GM21528 (cell line): Measurements from ENCODE around the gene BCL3.
"Not testable (repeated sequence)": the region's sequence is repeated elsewhere in the genome, so short reads cannot be mapped to it uniquely, and the experiment has no call there.

Experiments
- ATAC-seq: cut with Tn5 transposase; IDR thresholded peaks from one replicate; pipeline ENCODE4 v1.9.1; 2021; ENCODE audit warnings: mild to moderate bottlenecking, moderate library complexity; ENCODE audit not compliant: unreplicated experiment, low FRiP score

BCL3 gene

DNA sequence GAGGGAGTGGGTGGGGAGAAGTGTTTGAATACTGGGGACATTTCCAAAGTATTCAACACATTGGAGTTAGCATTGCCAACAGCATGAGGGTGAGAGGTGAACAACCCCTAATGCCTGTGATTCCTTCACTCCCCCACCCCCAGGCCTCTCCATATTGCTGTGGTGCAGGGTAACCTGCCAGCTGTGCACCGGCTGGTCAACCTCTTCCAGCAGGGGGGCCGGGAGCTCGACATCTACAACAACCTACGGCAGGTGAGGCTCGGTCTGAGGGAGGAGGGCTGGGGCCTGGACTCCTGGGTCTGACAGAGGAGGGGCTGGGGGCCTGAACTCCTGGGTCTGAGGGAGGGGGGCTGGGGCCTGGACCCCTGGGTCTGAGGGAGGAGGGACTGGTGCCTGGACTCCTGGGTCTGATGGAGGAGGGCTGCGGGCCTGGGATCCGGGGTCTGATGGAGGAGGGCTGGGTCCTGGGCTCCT, 7.6 kb downstream of the BCL3 start:
- ATAC-seq = no peak

DNA sequence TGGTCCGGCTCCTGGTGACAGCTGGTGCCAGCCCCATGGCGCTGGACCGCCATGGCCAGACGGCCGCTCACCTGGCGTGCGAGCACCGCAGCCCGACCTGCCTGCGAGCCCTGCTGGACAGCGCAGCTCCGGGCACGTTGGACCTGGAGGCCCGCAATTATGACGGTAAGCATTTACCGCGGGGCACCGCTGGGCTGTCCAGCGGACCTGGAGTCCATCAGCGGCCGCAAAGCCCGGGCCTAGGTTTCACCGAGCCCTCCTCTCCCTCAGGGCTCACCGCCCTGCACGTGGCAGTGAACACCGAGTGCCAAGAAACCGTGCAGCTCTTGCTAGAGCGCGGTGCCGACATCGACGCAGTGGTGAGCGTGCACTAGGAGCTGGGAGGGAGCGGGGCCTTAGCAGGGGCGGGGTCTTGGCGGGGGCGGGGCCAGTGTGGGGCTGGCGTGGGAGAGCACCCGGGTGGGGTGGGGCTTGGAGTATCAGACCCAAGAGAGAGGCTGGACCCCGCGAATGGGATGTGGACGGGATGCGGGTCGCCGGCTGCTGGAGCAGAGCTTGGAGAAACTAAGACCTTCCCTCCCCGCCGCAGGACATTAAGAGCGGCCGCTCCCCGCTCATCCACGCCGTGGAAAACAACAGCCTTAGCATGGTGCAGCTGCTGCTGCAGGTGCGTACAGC, 8.7 kb downstream of the BCL3 start:
- ATAC-seq = no peak

DNA sequence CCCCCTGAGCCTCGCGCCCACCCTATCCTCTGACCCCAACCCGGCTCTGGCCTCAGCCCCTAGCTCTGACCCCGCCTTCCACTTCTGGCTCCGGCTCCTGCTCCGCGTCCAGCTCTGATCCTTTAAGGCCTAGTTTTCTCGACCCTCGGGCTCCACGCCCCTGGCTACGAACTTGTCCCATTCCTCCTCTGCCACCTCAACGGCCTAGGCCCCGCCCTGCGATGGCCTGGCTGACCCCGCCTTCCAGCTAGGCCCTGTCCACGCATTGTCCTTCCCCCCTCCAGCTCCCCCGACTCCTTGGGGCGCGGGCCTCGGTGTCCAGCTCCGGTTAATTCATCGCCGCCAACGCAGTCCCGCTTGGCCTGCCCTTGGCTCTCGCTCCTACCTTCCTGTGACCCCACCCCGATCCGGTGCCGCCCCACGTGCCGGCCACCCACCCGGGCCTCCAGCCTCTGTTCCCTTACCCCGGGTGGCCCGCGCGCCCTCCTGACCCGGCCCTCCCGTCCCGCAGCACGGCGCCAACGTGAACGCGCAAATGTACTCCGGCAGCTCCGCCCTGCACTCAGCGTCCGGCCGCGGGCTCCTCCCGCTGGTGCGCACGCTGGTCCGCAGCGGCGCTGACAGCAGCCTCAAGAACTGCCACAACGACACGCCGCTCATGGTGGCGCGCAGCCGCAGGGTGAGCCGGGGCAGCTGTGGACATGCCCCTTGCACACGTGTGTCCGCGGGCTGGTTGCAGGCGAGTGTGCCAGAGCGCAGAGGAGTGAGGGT, 9.4 kb downstream of the BCL3 start:
- no peak for ATAC-seq

DNA sequence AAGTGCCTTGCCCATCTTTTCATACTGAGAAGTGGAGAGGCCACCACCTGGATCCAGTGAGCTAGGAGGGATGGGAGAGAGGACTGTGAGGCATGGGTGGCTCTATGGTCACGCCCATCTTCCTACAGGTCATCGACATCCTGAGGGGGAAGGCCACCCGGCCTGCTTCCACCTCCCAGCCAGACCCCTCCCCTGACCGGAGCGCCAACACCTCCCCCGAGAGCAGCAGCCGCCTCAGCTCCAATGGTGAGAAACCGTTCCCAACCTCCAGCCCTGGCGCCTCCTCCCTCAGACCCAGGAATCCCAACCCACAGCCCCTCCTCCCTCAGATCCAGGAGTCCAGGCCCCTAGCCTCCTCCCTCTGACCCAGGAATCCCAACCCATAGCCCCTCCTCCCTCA, 10.1 kb downstream of the BCL3 start:
- no peak for ATAC-seq

DNA sequence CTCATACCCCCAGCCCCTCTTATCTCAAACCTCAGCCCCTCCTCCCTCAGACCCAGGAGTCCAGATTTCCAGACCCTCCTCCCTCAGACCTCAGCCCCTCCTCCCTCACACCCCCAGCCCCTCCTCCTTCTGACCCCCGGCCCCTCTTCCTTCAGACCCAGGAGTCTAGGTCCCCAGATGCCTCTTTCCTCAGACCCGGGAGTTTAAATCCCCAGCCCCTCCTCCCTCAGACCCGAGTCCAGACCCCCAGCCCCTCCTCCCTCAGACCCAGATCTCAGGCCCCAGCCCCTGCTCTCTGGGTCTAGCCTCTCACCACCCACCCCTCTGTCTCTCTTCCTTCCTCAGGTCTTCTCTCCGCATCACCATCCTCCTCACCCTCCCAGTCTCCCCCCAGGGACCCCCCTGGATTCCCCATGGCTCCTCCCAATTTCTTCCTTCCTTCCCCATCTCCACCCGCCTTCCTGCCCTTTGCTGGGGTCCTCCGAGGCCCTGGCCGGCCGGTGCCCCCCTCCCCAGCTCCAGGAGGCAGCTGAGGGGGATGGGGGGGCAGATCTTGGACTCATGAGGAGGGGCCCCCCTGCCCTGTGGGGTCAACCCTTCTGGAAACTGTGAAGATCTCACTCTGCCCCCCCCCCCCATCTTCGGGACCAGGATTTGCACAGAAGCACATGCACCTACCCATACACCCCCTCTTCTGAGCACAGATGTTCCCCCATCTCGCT, 10.7 kb downstream of the BCL3 start:
- no peak for ATAC-seq

DNA sequence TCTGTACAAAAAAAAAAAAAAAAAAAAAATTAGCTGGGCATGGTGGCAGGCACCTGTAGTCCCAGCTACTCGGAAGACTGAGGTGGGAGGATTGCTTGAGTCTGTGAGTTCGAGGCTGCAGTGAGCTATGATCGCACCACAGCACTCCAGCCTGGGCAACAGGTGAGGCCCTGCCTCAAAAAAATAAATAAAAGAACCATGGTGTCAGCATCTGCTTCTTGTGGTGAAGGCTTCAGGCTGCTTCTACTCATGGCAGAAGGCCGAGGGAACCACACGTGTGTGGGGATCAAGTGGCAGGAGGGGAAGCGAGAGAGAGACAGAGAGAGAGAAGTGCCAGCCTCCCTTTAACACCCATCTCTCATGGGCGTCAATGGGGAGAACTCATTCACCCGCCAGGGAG, 13.5 kb downstream of the BCL3 start:
- ATAC-seq = no peak

DNA sequence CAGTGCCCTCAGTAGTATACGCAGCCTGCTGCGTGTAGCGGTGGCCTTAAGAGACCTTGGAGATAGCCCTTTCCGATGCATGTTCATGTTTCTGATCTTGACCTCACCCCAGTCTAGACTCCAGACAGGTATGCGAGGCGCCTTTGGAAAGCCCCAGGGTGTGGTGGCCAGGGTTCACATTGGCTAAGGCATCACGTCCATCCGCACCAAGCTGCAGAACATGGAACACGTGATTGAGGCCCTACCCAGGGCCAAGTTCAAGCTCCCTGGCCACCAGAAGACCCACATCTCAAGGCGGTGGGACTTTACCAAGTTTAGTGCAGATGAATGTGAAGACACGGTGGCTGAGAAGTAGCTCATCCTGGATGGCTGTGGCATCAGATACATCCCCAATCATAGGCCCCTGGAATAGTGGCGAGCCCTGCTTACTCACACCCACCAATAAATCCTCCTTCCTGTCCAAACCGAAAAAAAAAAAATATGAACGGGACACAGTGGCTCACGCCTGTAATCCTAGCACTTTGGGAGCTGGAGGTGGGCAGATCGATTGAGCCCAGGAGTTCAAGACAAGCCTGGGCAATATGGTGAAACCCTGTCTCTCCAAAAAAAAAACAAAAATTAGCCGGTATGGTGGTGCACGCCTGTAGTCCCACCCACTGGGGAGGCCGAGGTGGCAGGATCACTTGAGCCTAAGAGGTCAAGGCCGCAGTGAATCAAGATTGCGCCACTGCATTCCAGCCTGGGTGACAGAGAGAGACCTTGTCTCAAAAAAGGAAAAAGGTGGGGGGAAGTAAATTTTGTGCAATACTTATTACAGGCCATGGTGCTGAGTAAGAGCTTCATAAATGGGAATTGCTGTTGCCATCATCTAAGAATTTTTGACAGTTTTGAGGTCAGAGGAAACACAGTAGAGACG, 16.8 kb downstream of the BCL3 start:
- ATAC-seq = no peak

DNA sequence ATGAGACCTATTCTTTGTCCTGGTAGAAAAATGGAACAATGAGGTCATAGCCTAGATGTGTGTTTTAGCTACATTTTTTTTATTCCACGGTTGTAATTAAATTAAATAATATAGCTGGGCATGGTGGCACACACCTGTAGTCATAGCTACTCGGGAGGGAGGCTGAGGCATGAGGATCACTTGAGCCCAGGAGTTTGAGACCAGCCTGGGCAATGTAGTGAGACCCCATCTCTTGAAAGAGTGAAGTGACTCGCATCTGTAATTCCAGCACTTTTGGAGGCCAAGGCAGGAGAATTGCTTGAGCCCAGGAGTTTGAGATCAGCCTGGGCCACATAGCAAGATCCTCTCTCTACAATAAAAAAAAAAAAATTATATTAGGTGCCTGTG, 17.4 kb downstream of the BCL3 start:
- ATAC-seq = no peak

DNA sequence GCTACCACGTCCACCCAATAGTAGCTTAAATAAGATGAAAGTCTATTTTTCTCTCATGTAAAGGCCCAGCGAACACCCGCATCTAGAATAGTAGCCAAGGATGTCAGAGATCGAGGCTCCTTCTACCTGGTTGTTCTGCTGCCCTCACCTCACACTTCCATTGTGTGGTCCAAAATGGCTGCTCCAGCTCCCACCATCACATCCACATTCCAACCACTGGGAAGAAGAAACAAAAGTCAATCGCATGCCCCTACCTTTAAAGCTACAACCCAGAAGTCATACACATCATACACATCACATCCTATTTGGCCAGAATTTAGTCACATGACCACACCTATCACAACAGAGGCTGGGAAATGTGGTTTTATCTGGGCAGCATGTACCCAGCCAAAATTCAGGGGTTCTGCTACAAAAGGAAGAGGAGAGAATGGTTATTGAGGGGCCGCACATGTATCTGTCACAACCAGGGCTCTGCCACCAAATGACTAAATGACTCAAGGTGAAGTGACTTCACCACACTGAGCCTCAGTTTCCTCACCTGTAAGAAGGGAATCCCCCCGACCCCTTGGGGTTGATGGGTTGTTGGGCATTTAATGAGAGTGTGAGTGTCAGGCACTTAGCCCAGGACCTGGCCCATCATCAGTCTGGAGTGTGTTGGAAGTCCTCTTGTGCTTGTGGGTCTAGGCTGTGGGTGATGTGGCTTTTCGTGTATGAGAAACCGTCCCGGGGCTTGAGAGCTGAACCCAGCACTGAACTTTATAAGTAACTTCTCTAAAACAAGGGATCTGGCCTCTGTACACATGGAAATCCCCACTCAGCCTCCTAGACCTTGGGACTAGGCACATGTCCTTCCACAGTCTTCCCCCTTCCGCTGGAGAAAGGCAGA, 19.0 kb downstream of the BCL3 start:
- ATAC-seq = no peak

DNA sequence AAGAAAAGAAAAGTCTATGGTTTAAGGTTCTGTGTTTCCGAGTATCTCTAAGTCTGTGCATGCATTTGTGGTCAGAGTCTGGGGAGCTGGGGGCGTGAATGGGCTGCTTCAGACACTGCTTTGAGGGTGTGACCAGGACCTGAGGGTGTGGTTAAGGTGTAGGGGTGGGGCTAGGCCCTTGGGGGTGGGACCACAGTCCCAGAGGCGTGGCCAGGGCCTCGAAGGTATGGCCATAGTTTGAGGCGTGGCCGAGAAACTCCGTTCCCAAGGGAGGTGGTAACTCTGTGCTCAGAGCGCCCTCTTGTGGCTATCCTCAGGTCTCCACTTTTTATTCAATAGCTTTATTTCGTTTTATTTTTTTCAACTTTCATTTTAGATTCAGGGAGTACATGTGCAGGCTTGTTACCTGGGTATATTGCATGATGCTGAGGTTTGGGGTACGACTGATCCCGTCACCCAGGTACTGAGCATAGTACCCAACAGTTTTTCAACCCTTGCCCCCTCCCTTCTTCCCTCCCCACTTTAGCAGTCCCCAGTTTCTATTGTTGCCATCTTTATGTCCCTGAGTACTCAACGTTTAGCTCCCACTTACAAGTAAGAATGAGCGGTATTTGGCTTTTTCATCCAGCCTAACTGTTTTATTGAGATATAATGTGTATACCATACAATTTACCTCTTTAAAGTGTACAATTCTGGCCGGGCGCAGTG, 22.2 kb downstream of the BCL3 start:
- peak; percentile 91 for ATAC-seq

DNA sequence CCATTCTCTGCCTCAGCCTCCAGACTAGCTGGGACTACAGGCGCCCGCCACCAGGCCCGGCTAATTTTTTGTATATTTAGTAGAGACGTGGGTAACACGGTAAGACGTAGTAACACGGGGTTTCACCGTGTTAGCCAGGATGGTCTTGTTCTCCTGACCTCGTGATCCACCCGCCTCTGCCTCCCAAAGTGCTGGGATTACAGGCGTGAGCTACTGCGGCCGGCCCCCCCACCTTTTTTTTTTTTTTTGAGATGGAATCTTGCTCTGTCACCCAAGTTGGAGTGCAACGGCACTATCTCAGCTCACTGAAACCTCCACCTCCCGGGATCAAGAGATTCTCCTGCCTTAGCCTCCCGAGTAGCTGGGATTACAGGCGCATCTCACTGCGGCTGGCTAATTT, 23.6 kb downstream of the BCL3 start:
- ATAC-seq = not testable (repeated sequence)

DNA sequence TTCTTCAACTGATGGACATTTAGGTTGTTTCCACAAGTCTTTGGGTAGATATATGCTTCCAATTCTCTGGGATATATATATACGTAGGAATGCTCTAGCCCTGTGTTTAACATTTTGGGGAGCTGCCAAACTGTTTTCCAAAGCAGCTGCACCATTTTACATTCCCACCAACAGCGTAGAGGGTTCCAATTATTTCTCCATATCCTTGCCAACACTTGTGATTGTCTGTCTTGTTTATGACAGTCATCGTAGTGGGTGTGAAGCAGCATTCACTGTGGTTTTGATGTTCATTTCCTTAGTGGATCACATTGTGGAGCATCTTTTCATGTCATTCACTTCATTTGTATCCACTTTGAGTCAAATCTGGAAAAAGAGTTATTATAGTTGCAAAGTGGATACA, 24.5 kb downstream of the BCL3 start:
- ATAC-seq = no peak

DNA sequence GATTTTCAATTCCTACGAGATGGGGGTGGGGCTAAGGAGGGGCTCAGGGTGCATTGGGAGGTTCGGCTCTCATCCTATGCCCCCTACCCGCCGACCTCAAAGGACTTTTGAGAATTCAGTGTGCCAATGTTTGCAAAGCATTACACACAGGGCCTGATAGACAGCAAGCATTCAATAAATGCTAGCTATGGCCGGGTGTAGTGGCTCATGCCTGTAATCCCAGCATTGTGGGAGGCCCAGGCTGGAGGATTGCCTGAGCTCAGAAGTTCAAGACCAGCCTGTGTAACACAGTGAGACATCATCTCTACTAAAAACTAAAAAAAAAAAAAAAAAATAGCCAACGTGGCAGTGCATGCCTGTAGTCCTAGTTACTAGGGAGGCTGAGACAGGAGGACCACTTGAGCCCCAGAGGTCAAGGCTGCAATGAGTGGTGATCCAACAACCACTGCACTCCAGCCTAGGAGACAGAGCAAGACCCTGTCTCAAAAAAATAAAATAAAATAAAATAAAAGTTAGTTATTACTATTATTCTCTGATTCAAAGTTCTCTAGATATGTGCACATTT, 27.2 kb downstream of the BCL3 start:
- ATAC-seq = no peak

DNA sequence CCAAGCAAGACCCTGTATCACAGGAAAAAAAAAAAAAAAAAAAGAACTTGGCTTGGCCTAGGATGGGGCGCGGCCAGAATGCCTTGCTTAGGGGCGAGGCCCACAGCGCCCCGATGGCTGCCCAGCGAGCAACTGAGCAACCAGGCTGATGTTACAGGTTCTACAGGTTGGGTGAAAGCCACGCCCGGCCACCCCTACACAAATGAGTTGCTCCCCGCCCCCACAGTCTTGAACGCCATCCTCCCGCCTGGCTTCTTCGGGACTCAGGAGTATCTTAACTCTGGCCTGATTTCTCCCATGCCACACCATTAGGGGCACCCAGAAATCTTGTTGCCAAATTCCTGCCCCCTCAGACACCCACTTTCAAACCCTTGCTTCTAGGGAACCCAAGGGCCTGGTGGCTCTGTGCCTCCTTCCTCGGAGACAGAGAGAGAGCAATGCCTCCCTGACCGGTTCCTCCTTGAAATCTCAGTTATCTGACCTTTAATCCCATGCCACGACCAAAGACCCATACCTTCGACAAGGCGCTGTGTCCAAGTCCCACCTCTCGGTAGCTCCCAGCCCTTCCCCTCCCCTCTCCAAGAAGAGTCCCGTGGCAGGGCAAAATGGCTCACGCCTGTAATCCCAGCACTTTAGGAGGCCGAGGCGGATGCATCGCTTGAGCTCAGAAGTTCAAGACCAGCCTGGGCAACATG, 28.0 kb downstream of the BCL3 start:
- no peak for ATAC-seq

DNA sequence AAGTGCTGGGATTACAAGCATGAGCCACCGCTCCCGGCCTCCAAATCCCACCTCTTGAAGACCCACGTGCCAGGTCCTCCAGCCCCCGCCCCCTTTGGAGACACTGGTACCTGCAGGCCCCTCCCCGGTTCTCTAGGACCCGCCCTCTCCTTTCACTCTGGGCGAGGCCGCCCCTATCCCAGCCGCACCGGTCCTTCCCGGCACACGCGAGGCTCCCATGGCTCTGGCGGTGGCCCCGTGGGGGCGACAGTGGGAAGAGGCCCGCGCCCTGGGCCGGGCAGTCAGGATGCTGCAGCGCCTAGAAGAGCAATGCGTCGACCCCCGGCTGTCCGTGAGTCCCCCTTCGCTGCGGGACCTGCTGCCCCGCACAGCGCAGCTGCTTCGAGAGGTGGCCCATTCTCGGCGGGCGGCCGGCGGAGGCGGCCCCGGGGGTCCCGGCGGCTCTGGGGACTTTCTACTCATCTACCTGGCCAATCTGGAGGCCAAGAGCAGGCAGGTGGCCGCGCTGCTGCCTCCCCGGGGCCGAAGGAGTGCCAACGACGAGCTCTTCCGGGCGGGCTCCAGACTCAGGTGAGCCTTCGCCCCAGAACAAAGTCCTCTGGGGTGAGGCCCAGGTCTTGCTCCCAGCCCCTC, 29.3 kb downstream of the BCL3 start, which contains the start of gene CBLC:
Gene CBLC, plus strand, starts transcription at position 176 of the 633 bp plus-strand sequence. Its CDS starts 42 bp downstream, at position 218.
- ATAC-seq = no peak

DNA sequence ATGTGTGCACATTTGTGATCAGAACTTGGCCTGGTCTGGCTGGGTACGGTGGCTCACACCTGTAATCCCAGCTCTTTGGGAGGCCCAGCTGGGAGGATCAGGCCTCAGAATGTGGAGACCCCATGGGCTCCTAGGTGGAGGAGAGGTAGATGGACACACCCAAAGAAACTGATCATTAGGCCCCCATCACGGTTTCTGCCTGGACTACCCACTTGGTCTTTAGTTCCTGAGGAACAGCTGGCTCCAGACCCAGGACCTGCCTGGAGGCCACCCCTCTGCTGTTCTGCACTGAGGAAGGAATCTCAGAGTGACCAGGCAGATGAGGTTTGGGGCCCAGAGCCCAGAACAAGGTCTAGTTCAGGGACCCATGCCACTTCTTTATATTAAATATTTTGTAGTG, 30.6 kb downstream of the BCL3 start:
- no peak for ATAC-seq

DNA sequence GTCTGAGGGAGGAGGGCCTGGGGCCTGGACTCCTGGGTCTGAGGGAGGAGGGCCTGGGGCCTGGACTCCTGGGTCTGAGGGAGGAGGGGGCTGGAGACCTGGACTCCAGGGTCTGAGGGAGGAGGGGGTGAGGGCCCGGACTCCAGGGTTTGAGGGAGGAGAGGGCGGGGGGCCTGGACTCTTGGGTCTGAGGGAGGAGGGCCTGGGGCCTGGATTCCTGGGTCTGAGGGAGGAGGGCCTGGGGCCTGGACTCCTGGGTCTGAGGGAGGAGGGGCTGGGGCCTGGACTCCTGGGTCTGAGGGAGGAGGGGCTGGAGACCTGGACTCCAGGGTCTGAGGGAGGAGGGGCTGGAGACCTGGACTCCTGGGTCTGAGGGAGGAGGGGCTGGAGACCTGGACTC, 33.2 kb downstream of the BCL3 start:
- not testable (repeated sequence) for ATAC-seq
